Heart left ventricle (tissue), 16 donors: Measurements from ENCODE around the gene HCN4. TPM values are rescaled to one million over a fixed set of nuclear protein-coding genes. Genes with fewer than 3 reads are reported as not detected.

ENCODE experiments used
- ATAC-seq, 4 donors: fragments of 200-7000 bp; cut with Tn5 transposase; one replicate each; pipeline ENCODE4 v1.9.1; 2020 to 2022; ENCODE audit warnings: moderate library complexity in 4 of 4, mild to moderate bottlenecking in 3 of 4, moderate number of reproducible peaks in 1 of 4
- DNase-seq, 5 donors: peaks; one replicate each; pipeline ENCODE4 v3.0.0-alpha.2; 2020
- H3K27ac ChIP-seq, 12 donors: fragments of 200-600 bp; sonication (generic) in 4 of 12; one replicate each; pipeline versions ENCODE4 v1.5.0 to v1.8.0; 2016 to 2022; ENCODE audit warnings: mild to moderate bottlenecking in 2 of 12
- H3K27me3 ChIP-seq, 9 donors: fragments of 200-600 bp; sonication (generic) in 2 of 9; one replicate each; pipeline versions ENCODE4 v1.5.1 to v1.8.0; 2016 to 2022; ENCODE audit warnings: mild to moderate bottlenecking in 3 of 9
- H3K36me3 ChIP-seq, 9 donors: fragments of 200-600 bp; sonication (generic) in 2 of 9; one replicate each; pipeline versions ENCODE4 v1.5.0 to v1.8.0; 2018 to 2022; ENCODE audit warnings: mild to moderate bottlenecking in 2 of 9
- H3K4me1 ChIP-seq, 12 donors: fragments of 200-600 bp; sonication (generic) in 4 of 12; one replicate each; pipeline versions ENCODE4 v1.5.0 to v1.8.0; 2016 to 2022; ENCODE audit warnings: mild to moderate bottlenecking in 3 of 12
- H3K4me3 ChIP-seq, 12 donors: fragments of 200-600 bp; sonication (generic) in 4 of 12; one replicate each; pipeline versions ENCODE4 v1.5.0 to v1.8.0; 2017 to 2022; ENCODE audit warnings: mild to moderate bottlenecking in 9 of 12, moderate library complexity in 4 of 12
- H3K9me3 ChIP-seq, 12 donors: fragments of 200-600 bp; sonication (generic) in 4 of 12; one replicate each; pipeline versions ENCODE4 v1.5.0 to v1.8.0; 2016 to 2022; ENCODE audit warnings: mild to moderate bottlenecking in 1 of 12
- POLR2A ChIP-seq, 2 donors: fragments of 450-650 bp; IDR thresholded peaks; one replicate each; pipeline ENCODE4 v1.6.1; 2017; ENCODE audit warnings: antibody characterized with exemption in 2 of 2, mild to moderate bottlenecking in 2 of 2, moderate library complexity in 2 of 2
- WGBS, 4 donors: extraction: QIAGEN DNeasy Blood & Tissue Kit in 2 of 4; methylation state at CpG; one replicate each; pipeline versions ENCODE4 v1.1.5 to v1.1.7; 2013 to 2018; 5-methylcytosine and 5-hydroxymethylcytosine counted together
- intact Hi-C, 10 donors: fragments of 100-400 bp; cut with DNase I; formaldehyde crosslinking; loops; one replicate each; pipeline versions ENCODE4 v1.11.1 to v1.14.2; 2022
- polyA plus RNA-seq, 2 donors: library from polyadenylated mRNA; stranded (reverse); fragments of 200-250 nt; gene quantifications; one replicate each; pipeline ENCODE4 v1.2.3, GENCODE V29; 2013
- total RNA-seq, 9 donors: library from RNA; depleted of rRNA in 2 of 9; stranded (reverse); fragments of >200 nt in 2 of 9; fragmentation: NEBNext Ultra II Directional in 3 of 9; extraction: Animal tissue kit (Norgen Biotek cat#: 25700) in 3 of 9; gene quantifications; one replicate each; pipeline versions ENCODE4 v1.1.0 to v1.2.4, GENCODE V29; 2016 to 2023
- TF ChIP-seq, protein P1 (sequence below), 12 donors: fragments of 200-600 bp; sonication (generic) in 4 of 12; IDR thresholded peaks; one replicate each; pipeline versions ENCODE4 v1.5.0 to v1.8.0; 2018 to 2022; ENCODE audit warnings: antibody characterized with exemption in 12 of 12, mild to moderate bottlenecking in 5 of 12
- donor health status: ischemic (EF 13 %, LVEDD 7.1; RV severe dilation, severe dysfunction).
- donor health status: healthy with polysubstance abuse.
- donor health status: DM: no; HTN: yes; CAD: no.
- donor health status: DM: no; HTN: no; CAD: no.
- donor health status: ischemic (EF 25% LVEDD 6.9; RV normal size, moderate dysfunction).
- donor health status: ischemic (EF 25% LVEDD 5.7; RV mildly dilated, moderate dysfunction).
- donor health status: healthy.
- donor health status: DM: yes; HTN: yes; CAD: no.
- donor health status: ischemic (EF 35%, LVEDD 5.7; RV mildly dilated, moderate dysfunction).
- donor health status: nonischemic (EF 11% LVEDD 7.7; RV severe dilation, severe dysfunction).
- donor health status: DM: yes; HTN: yes; CAD: no.
- donor health status: PGD.
- donor health status: ischemic (EF 29% LVEDD 5.4; RV normal size, mild dysfunction).
- donor health status: nonischemic (EF 23%, LVEDD 6.1; RV moderate dilation, normal function).

HCN4 gene
- total and polyA plus RNA-seq, 11 donors, result 5.1 to 23.0 (median 8.4) TPM

DNA sequence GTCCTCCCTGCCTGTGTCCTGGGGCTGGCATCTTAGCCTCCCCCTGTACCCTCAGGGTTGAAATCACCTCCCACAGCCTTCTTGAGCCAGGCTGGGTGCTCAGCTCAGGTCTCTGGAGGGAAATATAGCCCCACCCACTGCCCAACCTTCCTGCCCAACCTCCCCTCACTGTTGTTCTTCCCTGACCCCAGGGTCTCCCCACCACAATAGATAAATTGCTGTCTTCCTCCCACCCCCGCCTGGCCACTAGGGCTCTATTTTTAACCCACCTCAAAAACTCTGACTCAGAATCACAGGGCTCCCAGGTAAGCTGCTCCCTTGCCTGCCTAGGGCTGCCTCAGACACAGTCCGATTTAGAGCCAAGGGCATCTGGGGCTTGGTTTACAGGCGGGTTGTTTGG, 15.0 kb downstream of the HCN4 start:
- DNase-seq, result no peak
- intact Hi-C loops, result no loop called here
- TF ChIP-seq POLR2A (IDR thresholded peaks at IDR 0.05), result no peak
- TF ChIP-seq, protein P1, sequence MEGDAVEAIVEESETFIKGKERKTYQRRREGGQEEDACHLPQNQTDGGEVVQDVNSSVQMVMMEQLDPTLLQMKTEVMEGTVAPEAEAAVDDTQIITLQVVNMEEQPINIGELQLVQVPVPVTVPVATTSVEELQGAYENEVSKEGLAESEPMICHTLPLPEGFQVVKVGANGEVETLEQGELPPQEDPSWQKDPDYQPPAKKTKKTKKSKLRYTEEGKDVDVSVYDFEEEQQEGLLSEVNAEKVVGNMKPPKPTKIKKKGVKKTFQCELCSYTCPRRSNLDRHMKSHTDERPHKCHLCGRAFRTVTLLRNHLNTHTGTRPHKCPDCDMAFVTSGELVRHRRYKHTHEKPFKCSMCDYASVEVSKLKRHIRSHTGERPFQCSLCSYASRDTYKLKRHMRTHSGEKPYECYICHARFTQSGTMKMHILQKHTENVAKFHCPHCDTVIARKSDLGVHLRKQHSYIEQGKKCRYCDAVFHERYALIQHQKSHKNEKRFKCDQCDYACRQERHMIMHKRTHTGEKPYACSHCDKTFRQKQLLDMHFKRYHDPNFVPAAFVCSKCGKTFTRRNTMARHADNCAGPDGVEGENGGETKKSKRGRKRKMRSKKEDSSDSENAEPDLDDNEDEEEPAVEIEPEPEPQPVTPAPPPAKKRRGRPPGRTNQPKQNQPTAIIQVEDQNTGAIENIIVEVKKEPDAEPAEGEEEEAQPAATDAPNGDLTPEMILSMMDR (IDR thresholded peaks at IDR 0.05), result no peak
- Histone ChIP-seq H3K4me1 (peaks cover 0 to 40% (median 5%) of the 10 kb centered on the region in 12 donors), H3K27me3 (peaks cover 0 to 4% (median 0%) of the 10 kb centered on the region in 9 donors), H3K9me3 (no peaks in the 10 kb centered on the region), H3K4me3 (no peak overlapping the region), H3K36me3 (no peaks in the 10 kb centered on the region), H3K27ac (no peak overlapping the region)
- no peak for ATAC-seq
- WGBS, 4 donors, result 43 to 54% (median 52%) methylated on average over 3 of the region's 3 CpGs

DNA sequence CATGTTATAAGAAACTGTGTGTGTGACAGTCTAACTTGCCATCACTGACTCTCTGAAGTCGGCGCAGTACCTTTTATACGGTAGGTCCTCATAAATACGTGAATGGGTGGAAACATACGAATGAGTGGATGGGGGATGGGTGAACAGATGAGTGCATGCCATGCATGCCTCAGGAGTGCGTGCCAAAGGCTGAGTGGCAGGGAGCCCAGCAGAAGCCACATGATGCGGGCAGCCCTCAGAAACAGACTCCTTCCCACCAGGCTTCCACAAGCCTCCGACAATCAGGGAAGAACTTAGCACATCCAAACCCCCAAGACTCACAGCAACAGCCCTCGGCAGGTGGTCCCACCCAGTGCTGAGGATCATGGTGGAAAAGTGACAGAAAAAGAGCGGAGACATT, 16.7 kb downstream of the HCN4 start:
- Histone ChIP-seq H3K36me3 (no peaks in the 10 kb centered on the region), H3K9me3 (no peaks in the 10 kb centered on the region), H3K4me1 (peaks cover 0 to 36% (median 5%) of the 10 kb centered on the region in 12 donors), H3K27ac (no peak overlapping the region), H3K4me3 (no peak overlapping the region), H3K27me3 (peaks cover 0 to 4% (median 0%) of the 10 kb centered on the region in 9 donors)
- TF ChIP-seq, protein P1 (IDR thresholded peaks at IDR 0.05), result no peak
- no peak for TF ChIP-seq POLR2A (IDR thresholded peaks at IDR 0.05)
- WGBS, 4 donors, result 47 to 56% (median 53%) methylated on average over 10 of the region's 10 CpGs
- intact Hi-C loops, result no loop called here
- DNase-seq (peak in 4 of 5 donors; percentile 57 to 78 (median 70)), ATAC-seq (peak; percentile 77 to 95 (median 80))

DNA sequence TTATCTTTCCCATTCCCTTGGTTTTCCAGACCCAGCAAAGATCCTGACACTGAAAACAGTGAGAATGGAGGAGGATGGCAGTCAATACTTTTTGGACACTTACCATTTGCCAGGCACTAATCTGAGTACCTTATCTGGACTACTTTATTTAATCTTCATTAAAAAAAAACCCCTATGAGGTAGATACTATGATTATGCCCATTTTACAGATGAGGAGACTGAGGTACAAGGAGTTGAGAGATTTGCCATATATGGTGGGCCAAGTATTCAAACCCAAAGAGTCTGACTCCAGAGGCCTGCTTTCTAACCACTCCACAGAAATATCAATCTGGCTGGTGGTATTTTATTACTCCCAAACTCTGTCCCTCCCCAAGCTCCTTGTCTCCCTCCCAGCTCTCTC, 19.6 kb downstream of the HCN4 start:
- ATAC-seq (no peak), DNase-seq (no peak)
- Histone ChIP-seq H3K4me3 (no peak overlapping the region), H3K27ac (no peak overlapping the region), H3K4me1 (peaks cover 0 to 45% (median 9%) of the 10 kb centered on the region in 12 donors), H3K36me3 (no peaks in the 10 kb centered on the region), H3K9me3 (no peaks in the 10 kb centered on the region), H3K27me3 (peaks cover 0 to 4% (median 0%) of the 10 kb centered on the region in 9 donors)
- TF ChIP-seq, protein P1 (IDR thresholded peaks at IDR 0.05), result no peak
- TF ChIP-seq POLR2A (IDR thresholded peaks at IDR 0.05), result no peak
- intact Hi-C loops, result no loop called here

DNA sequence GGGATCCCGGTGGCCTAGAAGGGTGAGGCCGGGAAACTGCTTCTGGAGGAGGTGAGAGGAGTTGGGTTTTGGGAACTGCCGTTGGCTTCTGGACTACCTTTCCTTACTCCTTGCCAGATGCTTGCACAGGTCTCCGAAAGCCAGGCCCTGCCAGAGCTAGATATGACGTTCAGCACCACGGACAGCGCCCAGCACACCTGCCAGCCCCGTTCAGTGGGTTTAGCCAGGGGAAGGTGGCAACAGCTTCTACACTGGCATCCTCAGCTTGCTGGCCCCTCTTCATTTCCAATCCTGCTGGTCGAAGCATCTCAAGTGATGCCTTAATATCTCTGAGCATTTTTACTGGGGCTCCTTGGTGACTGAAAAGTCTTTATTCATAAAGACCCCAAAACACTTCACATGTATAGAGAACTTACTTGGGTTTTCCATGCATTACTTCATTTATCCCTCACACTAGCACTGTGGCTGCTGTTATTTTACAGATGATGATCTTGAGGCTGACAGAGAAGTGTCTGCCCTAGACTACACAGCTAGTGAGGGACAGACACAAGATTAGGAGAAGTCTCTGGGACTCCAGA, 21.9 kb downstream of the HCN4 start:
- ATAC-seq (peak; percentile 56 to 77 (median 65)), DNase-seq (peak in 4 of 5 donors; percentile 43 to 75 (median 68))
- 22 to 28% (median 26%) methylated on average over 9 of the region's 9 CpGs for WGBS, 4 donors
- intact Hi-C loops, result no loop called here
- Histone ChIP-seq H3K9me3 (peaks cover 0 to 5% (median 0%) of the 10 kb centered on the region in 12 donors), H3K4me3 (no peak overlapping the region), H3K36me3 (no peaks in the 10 kb centered on the region), H3K4me1 (peaks cover 0 to 37% (median 9%) of the 10 kb centered on the region in 12 donors), H3K27ac (no peak overlapping the region), H3K27me3 (peaks cover 0 to 4% (median 0%) of the 10 kb centered on the region in 9 donors)
- no peak for TF ChIP-seq POLR2A (IDR thresholded peaks at IDR 0.05)
- TF ChIP-seq, protein P1 (IDR thresholded peaks at IDR 0.05), result no peak
